Epithelial cell of proximal tubule (primary cell): ENCODE measurements around the gene SERPINA1. TPM values are rescaled to one million over a fixed set of nuclear protein-coding genes. Genes with fewer than 3 reads are reported as not detected.
A peak's percentile ranks its signal among the peaks of the same experiment; 100 is the strongest.

Experiments used
- DNase-seq: peaks from one replicate; pipeline ENCODE4 v3.0.0-alpha.2; 2011; ENCODE audit warnings: low read depth
- H3K4me3 ChIP-seq: 2 replicates; pipeline ENCODE4 v1.5.1; 2011; ENCODE audit warnings: low read depth, mild to moderate bottlenecking, low read length
- CTCF ChIP-seq: conservative IDR thresholded peaks from 2 replicates; pipeline ENCODE4 v1.5.1; 2012; ENCODE audit warnings: low read depth, mild to moderate bottlenecking, low read length
- total RNA-seq: library from RNA; depleted of rRNA; stranded (reverse); fragments of >200 nt; gene quantifications from 2 replicates; pipeline ENCODE4 v1.2.3, GENCODE V29; 2015

The SERPINA1 gene
- total RNA-seq, 1 donor from 2014 or later = 15.3 TPM

GRCh38 chr14:94394025-94394493 is 5.7 kb upstream of the SERPINA1 start:
- H3K4me3 ChIP-seq = no peak overlapping the region
- no peak for TF ChIP-seq CTCF
- DNase-seq = no peak

- H3K4me3 ChIP-seq = no peak overlapping the region
- TF ChIP-seq CTCF = no peak
- DNase-seq = no peak
Measured at GRCh38 chr14:94393474-94393873, 5.1 kb upstream of the SERPINA1 start.

GRCh38 chr14:94392510-94392935 is 4.1 kb upstream of the SERPINA1 start:
- DNase-seq = no peak
- H3K4me3 ChIP-seq = no peak overlapping the region
- TF ChIP-seq CTCF = no peak

GRCh38 chr14:94391281-94391975 is 3.0 kb upstream of the SERPINA1 start:
- DNase-seq = no peak
- no peak for TF ChIP-seq CTCF
- no peak overlapping the region for H3K4me3 ChIP-seq

- no peak for TF ChIP-seq CTCF
- DNase-seq = no peak
Measured at GRCh38 chr14:94390372-94391086, 2.1 kb upstream of the SERPINA1 start.

GRCh38 chr14:94389731-94390371 is 1.4 kb upstream of the SERPINA1 start:
- no peak for DNase-seq
- TF ChIP-seq CTCF = no peak
- peak overlapping the region; percentile 35 for H3K4me3 ChIP-seq

More at GRCh38 chr14:94390372-94391086, 2.1 kb upstream of the SERPINA1 start:
- H3K4me3 ChIP-seq = peak overlapping the region; percentile 35
